IMR-90 (cell line): ENCODE results near the gene GABRB1. TPM values are rescaled to one million over a fixed set of nuclear protein-coding genes. Genes with fewer than 3 reads are reported as not detected.

ENCODE experiments used
- ATAC-seq: fragments of 200-7000 bp; cut with Tn5 transposase; 2 replicates; pipeline ENCODE4 v1.9.1; 2020; ENCODE audit warnings: low read depth, mild to moderate bottlenecking, moderate library complexity
- BruUV-seq: library from RNA; stranded (reverse); fragments of 400-500 nt; replicated peaks from 2 replicates; lab custom pipeline; 2021; lab: Mats Ljungman, UMichigan
- CTCF ChIA-PET: fragments of 300-600 bp; formaldehyde crosslinking; extraction: SDS; loops from one replicate; lab custom pipeline; 2021; ENCODE audit warnings: antibody characterized with exemption; lab: Yijun Ruan, JAX
- POLR2A ChIA-PET: fragments of 300-600 bp; sonication (Branson Sonifier 250); formaldehyde crosslinking; loops from one replicate; lab custom pipeline; 2022; ENCODE audit warnings: antibody characterized with exemption; ENCODE audit not compliant: unreplicated experiment; lab: Charles Lee
- DNase-seq: peaks from one replicate; pipeline ENCODE4 v3.0.0; 2013
- H2AFZ ChIP-seq: replicated peaks from 2 replicates; pipeline ENCODE3; 2013; ENCODE audit warnings: low read length, mild to moderate bottlenecking; ENCODE audit not compliant: poor library complexity
- H2AK5ac ChIP-seq: 2 replicates; pipeline ENCODE4 v1.6.1; 2013; ENCODE audit warnings: low read depth, low read length, inconsistent platforms
- H2AK9ac ChIP-seq: replicated peaks from 2 replicates; pipeline ENCODE3; 2013; ENCODE audit warnings: mild to moderate bottlenecking, low read depth, low read length, moderate library complexity; ENCODE audit not compliant: poor library complexity
- H2BK120ac ChIP-seq: 2 replicates; pipeline ENCODE4 v1.6.1; 2013; ENCODE audit warnings: low read depth, low read length, inconsistent platforms
- H2BK15ac ChIP-seq: 3 replicates; pipeline ENCODE4 v1.6.1; 2013; ENCODE audit warnings: low read depth, low read length, inconsistent platforms
- H2BK20ac ChIP-seq: 2 replicates; pipeline ENCODE4 v1.6.1; 2013; ENCODE audit warnings: low read depth, mild to moderate bottlenecking, inconsistent platforms, low read length, moderate library complexity
- H2BK5ac ChIP-seq: 2 replicates; pipeline ENCODE4 v1.6.1; 2013; ENCODE audit warnings: mild to moderate bottlenecking, low read depth, low read length, inconsistent platforms; ENCODE audit not compliant: poor library complexity, severe bottlenecking
- H3K14ac ChIP-seq: replicated peaks from 2 replicates; pipeline ENCODE4 v1.6.1; 2013; ENCODE audit warnings: low read depth, low read length, inconsistent platforms
- H3K18ac ChIP-seq: 2 replicates; pipeline ENCODE4 v1.6.1; 2013; ENCODE audit warnings: low read depth, low read length, control low read depth
- H3K23ac ChIP-seq: 2 replicates; pipeline ENCODE4 v1.6.1; 2013; ENCODE audit warnings: low read depth, low read length, inconsistent platforms
- H3K27ac ChIP-seq: 2 replicates; pipeline ENCODE4 v1.5.1; 2013; ENCODE audit warnings: mild to moderate bottlenecking, control low read depth, low read length; ENCODE audit not compliant: insufficient read depth
- H3K27me3 ChIP-seq: 2 replicates; pipeline ENCODE4 v1.6.1; 2013; ENCODE audit warnings: low read length; ENCODE audit not compliant: control insufficient read depth, insufficient read depth
- H3K36me3 ChIP-seq: 2 replicates; pipeline ENCODE4 v1.6.1; 2013; ENCODE audit warnings: low read length, mixed read lengths; ENCODE audit not compliant: control insufficient read depth, insufficient read depth
- H3K4ac ChIP-seq: 2 replicates; pipeline ENCODE4 v1.6.1; 2013; ENCODE audit warnings: low read depth, low read length, inconsistent platforms
- H3K4me1 ChIP-seq: 2 replicates; pipeline ENCODE4 v1.6.1; 2013; ENCODE audit warnings: low read length, mixed read lengths; ENCODE audit not compliant: control insufficient read depth, insufficient read depth
- H3K4me2 ChIP-seq: 2 replicates; pipeline ENCODE4 v1.6.1; 2013; ENCODE audit warnings: low read depth, mild to moderate bottlenecking, control low read depth, low read length, moderate library complexity
- H3K4me3 ChIP-seq: 2 replicates; pipeline ENCODE4 v1.5.1; 2013; ENCODE audit warnings: low read depth, mild to moderate bottlenecking, control low read depth, low read length, moderate library complexity; ENCODE audit not compliant: insufficient read depth
- H3K56ac ChIP-seq: 2 replicates; pipeline ENCODE4 v1.6.1; 2013; ENCODE audit warnings: low read length, inconsistent platforms; ENCODE audit not compliant: insufficient read depth; ENCODE audit errors: extremely low read depth
- H3K79me1 ChIP-seq, 2 experiments: 2 replicates each; pipeline ENCODE4 v1.6.1; 2013; ENCODE audit warnings: low read length in 2 of 2, inconsistent platforms in 1 of 2, low read depth in 1 of 2
- H3K9ac ChIP-seq: 2 replicates; pipeline ENCODE4 v1.6.1; 2013; ENCODE audit warnings: low read depth, low read length, control low read depth
- H3K9me1 ChIP-seq: 2 replicates; pipeline ENCODE4 v1.6.1; 2013; ENCODE audit warnings: low read length, inconsistent platforms; ENCODE audit not compliant: insufficient read depth
- H3K9me3 ChIP-seq: 2 replicates; pipeline ENCODE4 v1.6.1; 2013; ENCODE audit warnings: low read length; ENCODE audit not compliant: control insufficient read depth, insufficient read depth
- H4K20me1 ChIP-seq: 2 replicates; pipeline ENCODE4 v1.6.1; 2013; ENCODE audit warnings: low read length, inconsistent platforms; ENCODE audit not compliant: insufficient read depth
- H4K5ac ChIP-seq: 2 replicates; pipeline ENCODE4 v1.6.1; 2013; ENCODE audit warnings: mild to moderate bottlenecking, low read depth, low read length, control low read depth
- H4K8ac ChIP-seq, 2 experiments: 2 replicates each; pipeline ENCODE4 v1.6.1; 2013; ENCODE audit warnings: low read depth in 2 of 2, low read length in 2 of 2, control low read depth in 1 of 2, inconsistent platforms in 1 of 2
- H4K91ac ChIP-seq: 2 replicates; pipeline ENCODE4 v1.6.1; 2013; ENCODE audit warnings: low read depth, low read length, inconsistent platforms; ENCODE audit not compliant: insufficient read depth
- CEBPB ChIP-seq: IDR thresholded peaks from 2 replicates; pipeline ENCODE4 v1.6.1; 2012; ENCODE audit warnings: low read depth, low read length, improper control_type of control experiment
- FOS ChIP-seq: fragments of 150-350 bp; IDR thresholded peaks from 2 replicates; pipeline ENCODE4 v1.6.1; 2016; ENCODE audit warnings: low read depth, low read length
- MAFK ChIP-seq: IDR thresholded peaks from 2 replicates; pipeline ENCODE4 v1.6.1; 2012; ENCODE audit warnings: low read depth, low read length, improper control_type of control experiment
- MAZ ChIP-seq: IDR thresholded peaks from 2 replicates; pipeline ENCODE4 v1.6.1; 2012; ENCODE audit warnings: low read depth, mild to moderate bottlenecking, low read length, improper control_type of control experiment, moderate library complexity, borderline replicate concordance
- MXI1 ChIP-seq: IDR thresholded peaks from 2 replicates; pipeline ENCODE4 v1.6.1; 2012; ENCODE audit warnings: low read depth, mild to moderate bottlenecking, low read length, moderate library complexity, borderline replicate concordance
- POLR2A ChIP-seq: IDR thresholded peaks from 2 replicates; pipeline ENCODE4 v1.6.1; 2012; ENCODE audit warnings: mild to moderate bottlenecking, low read depth, low read length
- RAD21 ChIP-seq: IDR thresholded peaks from 2 replicates; pipeline ENCODE4 v1.6.1; 2012; ENCODE audit warnings: low read length, improper control_type of control experiment
- RCOR1 ChIP-seq: IDR thresholded peaks from 2 replicates; pipeline ENCODE4 v1.6.1; 2012; ENCODE audit warnings: mild to moderate bottlenecking, low read length, improper control_type of control experiment; ENCODE audit not compliant: insufficient replicate concordance
- RFX5 ChIP-seq: IDR thresholded peaks from 2 replicates; pipeline ENCODE4 v1.8.0; 2012; ENCODE audit warnings: low read depth, mild to moderate bottlenecking, low read length, moderate library complexity
- SMC3 ChIP-seq: fragments of 150-350 bp; IDR thresholded peaks from 2 replicates; pipeline ENCODE4 v1.6.1; 2016; ENCODE audit warnings: low read depth, mild to moderate bottlenecking, antibody characterized with exemption, low read length, moderate library complexity
- USF2 ChIP-seq: fragments of 150-350 bp; IDR thresholded peaks from 2 replicates; pipeline ENCODE4 v1.6.1; 2017; ENCODE audit warnings: mild to moderate bottlenecking, antibody characterized with exemption, low read length, low read depth
- WGBS, 2 experiments: methylation state at CpG; one replicate each; pipeline versions ENCODE4 v1.1.5 to v1.1.7; 2013; ENCODE audit warnings: missing lambda C conversion rate in 2 of 2; ENCODE audit not compliant: insufficient read length in 1 of 2; ENCODE audit errors: extremely low coverage in 2 of 2; 5-methylcytosine and 5-hydroxymethylcytosine counted together
- dilution Hi-C: fragments of 300-500 bp; cut with HindIII; formaldehyde crosslinking; loops from one replicate; pipeline ENCODE4 v1.14.3; 2018; ENCODE audit warnings: low sequenced_read_pairs; ENCODE audit not compliant: unreplicated experiment
- in situ Hi-C: fragments of 300-500 bp; cut with MboI; formaldehyde crosslinking; loops from 3 replicates; pipeline ENCODE4 v1.14.3; 2019; ENCODE audit warnings: low sequenced_read_pairs, inconsistent platforms, mixed read lengths
- intact Hi-C: fragments of 100-400 bp; cut with micrococcal nuclease; formaldehyde crosslinking; loops from 2 replicates; pipeline ENCODE4 v1.10.0; 2022
- polyA plus RNA-seq, 3 experiments: library from polyadenylated mRNA; depleted of rRNA; stranded (reverse); fragments of >200 nt; gene quantifications; 2 replicates each; pipeline ENCODE4 v1.2.3, GENCODE V29; 2012; ENCODE audit warnings: low replicate concordance in 1 of 3
- total RNA-seq: library from RNA; depleted of rRNA; stranded (reverse); fragments of >200 nt; gene quantifications from 2 replicates; pipeline ENCODE4 v1.2.3, GENCODE V29; 2012

The GABRB1 gene
- total and polyA plus RNA-seq, 2 of the 4 experiments (the other 2 are of a cell fraction) = 4.7 to 16.1 TPM

DNA sequence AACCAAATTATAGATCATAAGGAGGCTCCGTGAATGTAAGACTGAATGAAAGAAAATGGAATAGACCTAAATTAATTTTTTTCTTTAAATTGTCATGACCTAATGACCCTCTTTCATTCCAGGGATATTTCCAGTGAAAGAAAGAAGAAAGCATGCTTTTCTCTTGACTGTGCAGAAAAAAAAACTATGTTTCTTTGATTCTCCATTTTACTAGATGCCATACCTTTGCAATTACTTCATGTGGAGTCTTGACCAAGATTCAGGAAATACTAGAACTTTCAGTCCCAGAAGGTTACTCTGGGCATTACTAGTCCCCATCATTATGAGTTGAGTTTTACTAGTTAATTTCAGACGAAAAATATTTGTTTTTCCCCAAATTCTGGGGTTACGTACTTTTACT lies 438.6 kb downstream of the GABRB1 start:
- H2BK15ac ChIP-seq = no peak overlapping the region
- intact Hi-C loops = no loop called here
- H3K4ac ChIP-seq = no peak overlapping the region; the same call in 1 of the 2 replicates
- no peaks in the 10 kb centered on the region for H4K20me1 ChIP-seq
- peak overlapping the region; percentile 40; the same call in 1 of the 2 replicates for H3K27ac ChIP-seq
- no TSS peak for BruUV-seq
- no peaks in the 10 kb centered on the region for H3K79me1 ChIP-seq
- H2BK120ac ChIP-seq = peak overlapping the region; percentile 31; the same call in 1 of the 2 replicates
- DNase-seq (peak; percentile 71), ATAC-seq (peak; percentile 74)
- H3K14ac ChIP-seq = no peak overlapping the region
- peaks cover 5% of the 10 kb centered on the region; the same call in 1 of the 2 replicates for H3K4me1 ChIP-seq
- H3K9me1 ChIP-seq = no peaks in the 10 kb centered on the region
- no peak overlapping the region for H3K56ac ChIP-seq
- H2BK20ac ChIP-seq = peak overlapping the region; percentile 7; the same call in 1 of the 2 replicates
- H3K18ac ChIP-seq = peak overlapping the region; percentile 86; the same call in 1 of the 2 replicates
- no peak overlapping the region for H3K4me3 ChIP-seq
- H2AK9ac ChIP-seq = no peak overlapping the region
- POLR2A ChIA-PET = no interaction called here
- no peak overlapping the region for H3K9ac ChIP-seq
- H4K5ac ChIP-seq = 0 out of 2 replicates have a peak overlapping the region, but pooled peaks have one; percentile 48
- no peaks in the 10 kb centered on the region for H3K9me3 ChIP-seq
- no peaks in the 10 kb centered on the region for H3K27me3 ChIP-seq
- no CpG with 5 or more reads among the region's 3 CpGs for WGBS, 2 experiments
- H4K8ac ChIP-seq = peak overlapping the region in 1 of 2 experiments; percentile 24; a peak in 1 of 4 replicates
- H2AFZ ChIP-seq = no peak overlapping the region
- H3K23ac ChIP-seq = no peak overlapping the region
- no peak overlapping the region for H4K91ac ChIP-seq
- no peaks in the 10 kb centered on the region for H3K36me3 ChIP-seq
- dilution Hi-C loops = no loop called here
- in situ Hi-C loops = no loop called here
- peak overlapping the region; percentile 89 for H2BK5ac ChIP-seq
- TF ChIP-seq POLR2A (no peak), MXI1 (no peak), SMC3 (no peak), CEBPB (no peak), RCOR1 (no peak), USF2 (no peak), RFX5 (no peak), MAZ (no peak), MAFK (no peak), RAD21 (no peak), FOS (no peak)
- H2AK5ac ChIP-seq = no peak overlapping the region
- no peak overlapping the region; the same call in 1 of the 2 replicates for H3K4me2 ChIP-seq
- CTCF ChIA-PET = no interaction called here
